MM.1S (cell line): ENCODE results near the gene POLE2.
"Not testable (repeated sequence)": the region's sequence is repeated elsewhere in the genome, so short reads cannot be mapped to it uniquely, and the experiment has no call there.

Source experiments
- DNase-seq: peaks from one replicate; pipeline ENCODE4 v3.0.0-alpha.2; 2015
- H2AFZ ChIP-seq: fragments of 300-600 bp; sonication (generic); 2 replicates; pipeline ENCODE4 v1.6.0; 2016; ENCODE audit warnings: antibody characterized with exemption, low read length
- H3F3A ChIP-seq: fragments of 300-600 bp; sonication (generic); 2 replicates; pipeline ENCODE4 v1.6.1; 2016; ENCODE audit warnings: mild to moderate bottlenecking, antibody characterized with exemption, low read length, moderate library complexity, mixed read lengths; ENCODE audit not compliant: insufficient read depth
- H3K27ac ChIP-seq: fragments of 300-600 bp; sonication (generic); 2 replicates; pipeline ENCODE4 v1.5.1; 2016; ENCODE audit warnings: mild to moderate bottlenecking, low read length
- H3K27me3 ChIP-seq: fragments of 300-600 bp; sonication (generic); replicated peaks from 2 replicates; pipeline ENCODE4 v1.6.0; 2016; ENCODE audit warnings: low read length; ENCODE audit not compliant: insufficient read depth
- H3K36me3 ChIP-seq: fragments of 300-600 bp; sonication (generic); replicated peaks from 2 replicates; pipeline ENCODE4 v1.6.1; 2016; ENCODE audit warnings: mild to moderate bottlenecking, low read length, mixed read lengths; ENCODE audit not compliant: insufficient read depth
- H3K4me1 ChIP-seq: fragments of 300-600 bp; sonication (generic); 2 replicates; pipeline ENCODE4 v1.6.1; 2016; ENCODE audit warnings: low read length, mixed read lengths
- H3K4me2 ChIP-seq: fragments of 300-600 bp; sonication (generic); 2 replicates; pipeline ENCODE4 v1.6.0; 2016; ENCODE audit warnings: low read depth, low read length
- H3K4me3 ChIP-seq: fragments of 300-600 bp; sonication (generic); 2 replicates; pipeline ENCODE4 v1.5.1; 2016; ENCODE audit warnings: low read length, mixed read lengths
- H3K79me2 ChIP-seq: fragments of 300-600 bp; sonication (generic); 2 replicates; pipeline ENCODE4 v1.6.1; 2016; ENCODE audit warnings: mixed run types, low read length, mixed read lengths
- H3K9ac ChIP-seq: fragments of 300-600 bp; sonication (generic); 2 replicates; pipeline ENCODE4 v1.6.1; 2016; ENCODE audit warnings: low read length, mixed read lengths
- H3K9me2 ChIP-seq: fragments of 300-600 bp; sonication (generic); replicated peaks from 2 replicates; pipeline ENCODE4 v1.6.1; 2016; ENCODE audit warnings: mild to moderate bottlenecking, low read length, mixed read lengths; ENCODE audit not compliant: insufficient read depth
- H3K9me3 ChIP-seq: fragments of 300-600 bp; sonication (generic); replicated peaks from 2 replicates; pipeline ENCODE4 v1.6.1; 2016; ENCODE audit warnings: mild to moderate bottlenecking, low read length, mixed read lengths; ENCODE audit not compliant: insufficient read depth
- H4K20me1 ChIP-seq: fragments of 300-600 bp; sonication (generic); 2 replicates; pipeline ENCODE4 v1.6.1; 2016; ENCODE audit warnings: mild to moderate bottlenecking, low read length, moderate library complexity, mixed read lengths; ENCODE audit not compliant: insufficient read depth
- EZH2 ChIP-seq: fragments of 300-600 bp; sonication (generic); optimal IDR thresholded peaks from 2 replicates; pipeline ENCODE3; 2017; ENCODE audit warnings: low read depth, mild to moderate bottlenecking, antibody characterized with exemption, low read length, mixed read lengths
- EZH2phosphoT487 ChIP-seq: fragments of 300-600 bp; sonication (generic); IDR thresholded peaks from 2 replicates; pipeline ENCODE4 v1.6.1; 2018; ENCODE audit warnings: antibody characterized with exemption, low read length
- TF ChIP-seq, protein P1 (sequence below): fragments of 300-600 bp; sonication (generic); IDR thresholded peaks from 2 replicates; pipeline ENCODE4 v1.5.1; 2016; ENCODE audit warnings: antibody characterized with exemption, low read length, mixed read lengths

Gene POLE2

DNA sequence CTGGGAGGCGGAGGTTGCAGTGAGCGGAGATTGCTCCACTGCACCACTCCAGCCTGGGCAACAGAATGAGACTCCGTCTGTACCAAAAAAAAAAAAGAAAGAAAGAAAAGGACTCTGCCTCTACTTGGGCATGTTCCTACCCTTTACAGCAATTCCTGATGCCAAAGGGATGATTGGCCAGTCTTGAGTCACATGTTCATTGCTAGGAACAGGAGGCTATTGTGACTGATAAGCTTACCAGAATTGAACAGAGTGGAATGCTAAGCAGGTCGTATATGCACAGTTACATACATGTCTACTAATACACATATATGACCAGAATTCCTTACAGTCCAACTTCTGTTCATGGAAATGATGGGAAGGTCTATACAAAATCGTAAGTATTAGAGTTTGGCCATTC, 39.2 kb upstream of the POLE2 start:
- Histone ChIP-seq H2AFZ (no peak overlapping the region), H3K9me2 (no peaks in the 10 kb centered on the region), H4K20me1 (no peaks in the 10 kb centered on the region), H3K4me3 (no peak overlapping the region), H3K79me2 (no peaks in the 10 kb centered on the region), H3K9ac (no peak overlapping the region), H3K9me3 (no peaks in the 10 kb centered on the region), H3K36me3 (no peaks in the 10 kb centered on the region), H3K27ac (no peak overlapping the region), H3K27me3 (no peaks in the 10 kb centered on the region), H3K4me2 (no peak overlapping the region), H3K4me1 (no peaks in the 10 kb centered on the region), H3F3A (no peaks in the 10 kb centered on the region)
- no peak for TF ChIP-seq EZH2phosphoT487
- TF ChIP-seq, protein P1, sequence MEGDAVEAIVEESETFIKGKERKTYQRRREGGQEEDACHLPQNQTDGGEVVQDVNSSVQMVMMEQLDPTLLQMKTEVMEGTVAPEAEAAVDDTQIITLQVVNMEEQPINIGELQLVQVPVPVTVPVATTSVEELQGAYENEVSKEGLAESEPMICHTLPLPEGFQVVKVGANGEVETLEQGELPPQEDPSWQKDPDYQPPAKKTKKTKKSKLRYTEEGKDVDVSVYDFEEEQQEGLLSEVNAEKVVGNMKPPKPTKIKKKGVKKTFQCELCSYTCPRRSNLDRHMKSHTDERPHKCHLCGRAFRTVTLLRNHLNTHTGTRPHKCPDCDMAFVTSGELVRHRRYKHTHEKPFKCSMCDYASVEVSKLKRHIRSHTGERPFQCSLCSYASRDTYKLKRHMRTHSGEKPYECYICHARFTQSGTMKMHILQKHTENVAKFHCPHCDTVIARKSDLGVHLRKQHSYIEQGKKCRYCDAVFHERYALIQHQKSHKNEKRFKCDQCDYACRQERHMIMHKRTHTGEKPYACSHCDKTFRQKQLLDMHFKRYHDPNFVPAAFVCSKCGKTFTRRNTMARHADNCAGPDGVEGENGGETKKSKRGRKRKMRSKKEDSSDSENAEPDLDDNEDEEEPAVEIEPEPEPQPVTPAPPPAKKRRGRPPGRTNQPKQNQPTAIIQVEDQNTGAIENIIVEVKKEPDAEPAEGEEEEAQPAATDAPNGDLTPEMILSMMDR = no peak
- no peak for TF ChIP-seq EZH2
- no peak for DNase-seq

DNA sequence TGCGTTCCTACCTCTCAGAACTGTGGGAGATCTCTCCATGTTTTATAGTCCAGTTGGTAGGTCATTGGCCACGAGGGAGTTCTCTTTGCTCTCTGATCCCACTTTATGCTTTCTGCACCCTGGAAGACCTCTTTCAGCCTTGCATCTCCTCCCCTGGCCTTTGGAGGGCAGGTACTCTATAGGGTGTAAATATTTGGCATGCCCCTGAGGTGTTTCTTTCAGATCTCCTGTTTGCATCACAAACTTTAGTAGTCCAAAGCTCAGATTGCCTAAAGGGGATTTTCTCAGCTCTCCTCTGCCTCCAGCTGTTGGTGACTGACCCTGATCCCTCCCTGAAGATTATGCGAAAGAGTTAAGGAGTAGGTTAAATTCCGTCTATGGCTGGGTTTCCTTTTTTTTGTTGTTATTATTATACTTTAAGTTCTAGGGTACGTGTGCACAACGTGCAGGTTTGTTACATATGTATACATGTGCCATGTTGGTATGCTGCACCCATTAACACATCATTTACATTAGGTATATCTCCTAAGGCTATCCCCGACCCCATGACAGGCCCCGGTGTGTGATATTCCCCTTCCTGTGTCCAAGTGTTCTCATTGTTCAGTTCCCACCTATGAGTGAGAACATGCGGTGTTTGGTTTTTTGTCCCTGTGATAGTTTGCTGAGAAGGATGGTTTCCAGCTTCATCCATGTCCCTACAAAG, 33.9 kb upstream of the POLE2 start:
- H3K4me2 ChIP-seq = not testable (repeated sequence)

DNA sequence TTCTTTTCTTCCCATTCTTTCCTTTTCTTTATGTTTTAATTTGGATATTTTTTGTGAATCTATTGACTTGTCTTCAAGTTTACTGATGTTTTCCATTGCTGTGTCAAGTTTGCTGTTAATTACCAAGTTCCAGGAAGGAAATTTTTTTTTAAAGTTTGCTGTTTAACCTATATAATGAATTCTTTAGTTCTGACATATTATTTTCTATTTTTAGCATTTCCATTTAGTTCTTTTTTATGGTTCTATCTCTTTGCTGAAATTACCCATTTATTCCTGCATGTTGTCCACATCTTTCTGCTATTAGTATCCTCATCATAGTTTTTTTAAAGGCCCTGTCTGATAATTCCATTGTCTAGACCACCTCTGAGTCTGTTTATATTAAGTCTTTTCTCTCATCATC, 32.7 kb upstream of the POLE2 start:
- H3K4me1 ChIP-seq = no peaks in the 10 kb centered on the region
- H3K4me3 ChIP-seq = no peak overlapping the region
- no peaks in the 10 kb centered on the region for H3K27me3 ChIP-seq
- TF ChIP-seq, protein P1 = no peak
- TF ChIP-seq EZH2phosphoT487 (no peak), EZH2 (no peak)
- H3K9me2 ChIP-seq = no peaks in the 10 kb centered on the region
- no peaks in the 10 kb centered on the region for H3K36me3 ChIP-seq
- no peak overlapping the region for H3K9ac ChIP-seq
- H4K20me1 ChIP-seq = no peaks in the 10 kb centered on the region
- no peaks in the 10 kb centered on the region for H3K79me2 ChIP-seq
- no peak overlapping the region for H3K27ac ChIP-seq
- H3K9me3 ChIP-seq = no peaks in the 10 kb centered on the region
- DNase-seq = no peak
- H3K4me2 ChIP-seq = no peak overlapping the region
- H3F3A ChIP-seq = no peaks in the 10 kb centered on the region
- H2AFZ ChIP-seq = no peak overlapping the region

More for the DNA sequence above, 33.9 kb upstream of the POLE2 start:
- not testable (repeated sequence) for H3K27me3 ChIP-seq, H3K9ac ChIP-seq, H3K4me1 ChIP-seq, H3K79me2 ChIP-seq, H3F3A ChIP-seq, H3K9me3 ChIP-seq, H2AFZ ChIP-seq, H3K4me3 ChIP-seq, H4K20me1 ChIP-seq, H3K27ac ChIP-seq, H3K36me3 ChIP-seq, DNase-seq, H3K9me2 ChIP-seq

DNA sequence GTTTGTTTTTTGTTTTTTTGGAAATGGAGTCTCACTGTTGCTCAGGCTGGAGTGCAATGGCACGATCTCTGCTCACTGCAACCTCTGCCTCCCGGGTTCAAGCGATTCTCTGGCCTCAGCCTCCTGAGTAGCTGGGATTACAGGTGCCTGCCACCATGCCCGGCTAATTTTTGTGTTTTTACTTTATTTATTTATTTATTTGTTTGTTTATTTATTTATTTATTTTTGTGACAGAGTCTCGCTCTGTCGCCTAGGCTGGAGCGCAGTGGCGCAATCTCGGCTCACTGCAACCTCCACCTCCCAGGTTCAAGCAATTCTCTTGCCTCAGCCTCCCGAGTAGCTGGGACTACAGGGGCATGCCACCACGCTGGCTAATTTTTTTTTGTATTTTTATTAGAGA, 23.0 kb upstream of the POLE2 start:
- H3K9me2 ChIP-seq, DNase-seq, H3K4me1 ChIP-seq, H3K9ac ChIP-seq, H2AFZ ChIP-seq, H3K27me3 ChIP-seq, H3K36me3 ChIP-seq, H3K79me2 ChIP-seq, H3K4me2 ChIP-seq, H3K27ac ChIP-seq, H3K4me3 ChIP-seq, H4K20me1 ChIP-seq, H3K9me3 ChIP-seq, H3F3A ChIP-seq: not testable (repeated sequence)

DNA sequence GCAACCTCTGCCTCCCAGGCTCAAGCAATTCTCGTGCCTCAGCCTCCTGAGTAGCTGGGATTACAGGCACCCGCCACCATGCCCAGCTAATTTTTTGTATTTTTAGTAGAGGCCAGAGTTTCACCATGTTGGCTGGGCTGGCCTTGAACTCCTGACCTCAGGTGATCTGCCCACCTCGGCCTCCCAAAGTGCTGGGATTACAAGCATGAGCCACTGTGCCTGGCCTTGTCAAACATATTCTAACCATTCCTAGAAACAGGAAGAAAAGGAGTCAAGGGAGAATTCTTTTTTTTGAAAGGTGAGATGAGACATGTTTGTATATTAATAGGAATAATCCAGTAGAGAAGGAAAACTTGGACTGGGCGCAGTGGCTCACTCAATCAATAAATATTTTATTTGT, 16.5 kb upstream of the POLE2 start:
- H3K27ac ChIP-seq, H3K4me1 ChIP-seq, H3K4me2 ChIP-seq, H3F3A ChIP-seq, H2AFZ ChIP-seq, H3K9ac ChIP-seq, H3K9me2 ChIP-seq, H3K79me2 ChIP-seq, H3K4me3 ChIP-seq, H3K9me3 ChIP-seq, H4K20me1 ChIP-seq, DNase-seq, H3K27me3 ChIP-seq, H3K36me3 ChIP-seq: not testable (repeated sequence)
